DOHH2 (cell line): ENCODE measurements around the gene RAB31.

Source experiments
- H3F3A ChIP-seq: fragments of 200-600 bp; sonication (generic), shearing (Covaris generic); 2 replicates; pipeline ENCODE4 v1.6.0; 2016; ENCODE audit warnings: antibody characterized with exemption, mild to moderate bottlenecking; ENCODE audit not compliant: control insufficient read depth, insufficient read depth
- H3K27ac ChIP-seq: fragments of 200-600 bp; sonication (generic); 2 replicates; pipeline ENCODE4 v1.5.1; 2014; ENCODE audit warnings: low read depth, mild to moderate bottlenecking, low read length, moderate library complexity
- H3K27me3 ChIP-seq: fragments of 200-600 bp; sonication (generic); 2 replicates; pipeline ENCODE4 v1.6.1; 2014; ENCODE audit warnings: mild to moderate bottlenecking, low read length, mixed read lengths; ENCODE audit not compliant: control insufficient read depth
- H3K36me3 ChIP-seq: fragments of 200-600 bp; sonication (generic); 2 replicates; pipeline ENCODE4 v1.6.1; 2014; ENCODE audit warnings: mild to moderate bottlenecking, low read length, moderate library complexity, mixed read lengths; ENCODE audit not compliant: control insufficient read depth
- H3K4me1 ChIP-seq: fragments of 200-600 bp; sonication (generic); 2 replicates; pipeline ENCODE4 v1.6.1; 2014; ENCODE audit warnings: mild to moderate bottlenecking, low read length, mixed read lengths; ENCODE audit not compliant: control insufficient read depth
- H3K4me2 ChIP-seq: fragments of 200-600 bp; sonication (generic); 2 replicates; pipeline ENCODE4 v1.6.0; 2014; ENCODE audit warnings: mild to moderate bottlenecking, low read length, moderate library complexity
- H3K4me3 ChIP-seq: fragments of 200-600 bp; sonication (generic); 2 replicates; pipeline ENCODE4 v1.5.1; 2014; ENCODE audit warnings: mild to moderate bottlenecking, low read length, mixed read lengths
- H3K79me2 ChIP-seq: fragments of 200-600 bp; sonication (generic); 2 replicates; pipeline ENCODE4 v1.6.1; 2014; ENCODE audit warnings: mild to moderate bottlenecking, low read length, mixed read lengths; ENCODE audit not compliant: control insufficient read depth
- H3K9me2 ChIP-seq: fragments of 200-600 bp; sonication (generic); replicated peaks from 2 replicates; pipeline ENCODE4 v1.6.1; 2014; ENCODE audit warnings: mild to moderate bottlenecking, low read length, mixed read lengths; ENCODE audit not compliant: control insufficient read depth
- H3K9me3 ChIP-seq: fragments of 200-600 bp; sonication (generic); 2 replicates; pipeline ENCODE4 v1.6.1; 2014; ENCODE audit warnings: antibody characterized with exemption, low read length, mixed read lengths; ENCODE audit not compliant: control insufficient read depth, insufficient read depth
- H4K20me1 ChIP-seq: fragments of 200-600 bp; sonication (generic); 2 replicates; pipeline ENCODE4 v1.6.0; 2014; ENCODE audit warnings: low read depth, mild to moderate bottlenecking, antibody characterized with exemption, low read length, moderate library complexity; ENCODE audit not compliant: control insufficient read depth, insufficient read depth
- EZH2phosphoT487 ChIP-seq: fragments of 200-600 bp; sonication (generic); IDR thresholded peaks from 2 replicates; pipeline ENCODE4 v1.6.1; 2017; ENCODE audit warnings: borderline replicate concordance, mild to moderate bottlenecking, antibody characterized with exemption, low read length, moderate library complexity, mixed read lengths
- TF ChIP-seq, protein P1 (sequence below): fragments of 200-600 bp; sonication (generic); IDR thresholded peaks from one replicate; pipeline ENCODE4 v1.5.1; 2014; ENCODE audit warnings: antibody characterized with exemption, mild to moderate bottlenecking, low read depth, low read length; ENCODE audit not compliant: poor library complexity, severe bottlenecking

The RAB31 gene

DNA sequence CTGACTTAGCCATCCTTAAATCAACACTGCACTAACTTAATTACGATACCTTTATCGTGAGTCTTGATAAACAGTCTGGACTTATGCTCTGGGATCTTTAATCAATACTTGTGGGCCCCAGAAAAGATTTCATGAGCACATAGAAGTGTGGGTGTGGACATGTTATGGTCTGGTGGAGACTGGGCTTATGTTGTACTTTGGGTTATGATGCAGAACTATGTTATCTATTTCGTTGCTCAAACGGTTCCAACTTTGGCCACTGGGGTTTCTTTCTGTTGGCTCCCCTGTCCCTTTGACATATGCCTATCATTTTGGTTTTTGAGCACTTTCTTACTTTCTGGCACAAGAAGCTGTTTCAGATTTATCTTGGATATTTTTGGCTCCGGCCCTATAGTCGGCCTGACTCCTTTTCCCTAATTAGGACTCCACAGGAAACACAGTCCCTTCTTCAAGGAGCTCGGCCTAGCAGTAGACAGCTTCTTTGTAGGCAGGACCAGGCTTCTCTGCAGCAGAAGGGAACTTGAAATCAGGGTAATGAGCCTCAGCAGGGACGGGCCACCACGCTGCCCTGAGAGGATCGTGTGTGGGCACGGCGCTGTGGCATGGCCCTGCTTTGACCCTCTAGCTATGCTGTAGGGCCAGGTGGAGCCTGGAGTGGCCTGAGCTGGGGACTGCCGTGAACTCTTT, 123.1 kb downstream of the RAB31 start:
- no peak overlapping the region for H3K4me3 ChIP-seq
- H3K79me2 ChIP-seq = no peaks in the 10 kb centered on the region
- no peak overlapping the region for H3K27ac ChIP-seq
- TF ChIP-seq EZH2phosphoT487 = no peak
- TF ChIP-seq, protein P1, sequence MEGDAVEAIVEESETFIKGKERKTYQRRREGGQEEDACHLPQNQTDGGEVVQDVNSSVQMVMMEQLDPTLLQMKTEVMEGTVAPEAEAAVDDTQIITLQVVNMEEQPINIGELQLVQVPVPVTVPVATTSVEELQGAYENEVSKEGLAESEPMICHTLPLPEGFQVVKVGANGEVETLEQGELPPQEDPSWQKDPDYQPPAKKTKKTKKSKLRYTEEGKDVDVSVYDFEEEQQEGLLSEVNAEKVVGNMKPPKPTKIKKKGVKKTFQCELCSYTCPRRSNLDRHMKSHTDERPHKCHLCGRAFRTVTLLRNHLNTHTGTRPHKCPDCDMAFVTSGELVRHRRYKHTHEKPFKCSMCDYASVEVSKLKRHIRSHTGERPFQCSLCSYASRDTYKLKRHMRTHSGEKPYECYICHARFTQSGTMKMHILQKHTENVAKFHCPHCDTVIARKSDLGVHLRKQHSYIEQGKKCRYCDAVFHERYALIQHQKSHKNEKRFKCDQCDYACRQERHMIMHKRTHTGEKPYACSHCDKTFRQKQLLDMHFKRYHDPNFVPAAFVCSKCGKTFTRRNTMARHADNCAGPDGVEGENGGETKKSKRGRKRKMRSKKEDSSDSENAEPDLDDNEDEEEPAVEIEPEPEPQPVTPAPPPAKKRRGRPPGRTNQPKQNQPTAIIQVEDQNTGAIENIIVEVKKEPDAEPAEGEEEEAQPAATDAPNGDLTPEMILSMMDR = no peak
- no peaks in the 10 kb centered on the region for H3K36me3 ChIP-seq
- no peaks in the 10 kb centered on the region for H3K4me1 ChIP-seq
- no peaks in the 10 kb centered on the region for H3K9me3 ChIP-seq
- H3F3A ChIP-seq = no peaks in the 10 kb centered on the region
- no peak overlapping the region for H3K4me2 ChIP-seq
- H3K9me2 ChIP-seq = no peaks in the 10 kb centered on the region
- no peaks in the 10 kb centered on the region for H3K27me3 ChIP-seq
- no peaks in the 10 kb centered on the region for H4K20me1 ChIP-seq

DNA sequence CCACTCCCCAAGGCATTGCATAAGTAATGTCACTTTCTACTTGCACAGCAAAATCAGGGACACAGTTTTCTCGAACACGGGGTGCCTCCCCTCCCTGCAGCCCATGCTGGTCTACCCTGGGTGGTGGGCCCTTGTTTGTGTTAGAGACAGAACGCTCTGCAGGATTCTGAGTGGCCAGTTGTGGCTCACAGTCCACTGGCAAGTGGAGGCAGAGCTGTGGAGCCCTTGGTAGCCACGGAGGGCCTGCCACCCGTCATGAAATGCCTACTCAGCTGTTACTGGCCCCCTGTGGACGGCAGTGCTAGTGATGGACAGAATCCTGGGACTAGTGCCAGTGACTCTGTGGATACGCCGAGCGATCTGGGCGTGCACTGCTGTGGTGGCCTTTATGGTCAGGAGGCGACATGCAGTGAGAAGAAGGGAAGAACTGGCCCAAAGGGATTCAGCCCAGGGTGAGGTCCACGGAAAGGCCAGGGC, 123.7 kb downstream of the RAB31 start:
- Histone ChIP-seq H3K9me2 (no peaks in the 10 kb centered on the region), H4K20me1 (no peaks in the 10 kb centered on the region), H3K4me1 (no peaks in the 10 kb centered on the region), H3K27ac (no peak overlapping the region), H3K9me3 (no peaks in the 10 kb centered on the region), H3F3A (no peaks in the 10 kb centered on the region), H3K36me3 (no peaks in the 10 kb centered on the region), H3K4me3 (no peak overlapping the region), H3K27me3 (no peaks in the 10 kb centered on the region), H3K79me2 (no peaks in the 10 kb centered on the region), H3K4me2 (no peak overlapping the region)
- TF ChIP-seq EZH2phosphoT487 = no peak
- TF ChIP-seq, protein P1 = no peak

DNA sequence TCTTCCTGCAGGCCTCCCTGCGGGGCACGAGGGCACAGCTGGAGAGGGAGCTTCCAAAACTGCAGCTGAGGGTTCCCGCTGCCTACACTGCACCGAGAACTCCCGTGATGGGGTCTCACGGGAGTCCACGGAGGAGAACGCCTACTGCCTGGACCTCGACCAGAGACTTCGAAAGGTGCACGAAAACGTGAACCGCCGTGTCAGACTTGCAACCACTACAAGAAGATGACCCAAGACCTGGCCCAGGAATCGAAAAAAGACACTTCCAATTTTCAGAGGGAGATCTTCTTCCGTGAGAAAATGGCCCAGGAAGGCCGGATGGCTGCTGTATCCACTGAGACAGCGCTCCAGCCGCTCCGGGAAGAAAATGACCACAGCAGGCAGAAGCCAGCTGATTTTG, 124.8 kb downstream of the RAB31 start:
- Histone ChIP-seq H3K27ac (no peak overlapping the region), H4K20me1 (no peaks in the 10 kb centered on the region), H3K9me2 (no peaks in the 10 kb centered on the region), H3K36me3 (no peaks in the 10 kb centered on the region), H3K4me2 (no peak overlapping the region), H3K9me3 (no peaks in the 10 kb centered on the region), H3F3A (no peaks in the 10 kb centered on the region), H3K4me1 (no peaks in the 10 kb centered on the region), H3K27me3 (no peaks in the 10 kb centered on the region), H3K79me2 (no peaks in the 10 kb centered on the region), H3K4me3 (no peak overlapping the region)
- no peak for TF ChIP-seq EZH2phosphoT487
- TF ChIP-seq, protein P1 = no peak
